Upper lobe of left lung (tissue), 6 donors: ENCODE data around the gene THAP9. TPM values are rescaled to one million over a fixed set of nuclear protein-coding genes. Genes with fewer than 3 reads are reported as not detected.
A peak's percentile ranks its signal among the peaks of the same experiment; 100 is the strongest.

Experiments
- ATAC-seq, 2 donors: fragments of 200-7000 bp; cut with Tn5 transposase; one replicate each; pipeline ENCODE4 v1.9.1; 2022; ENCODE audit warnings: mild to moderate bottlenecking in 2 of 2, moderate library complexity in 2 of 2; ENCODE audit not compliant: low FRiP score in 2 of 2
- DNase-seq, 2 donors: peaks; one replicate each; pipeline ENCODE4 v3.0.0-alpha.2; 2019 to 2020
- H3K27ac ChIP-seq, 4 donors: fragments of 200-600 bp; sonication (generic); one replicate each; pipeline ENCODE4 v1.5.1; 2016 to 2019
- H3K27me3 ChIP-seq, 4 donors: fragments of 200-600 bp; sonication (generic); one replicate each; pipeline ENCODE4 v1.5.1; 2017 to 2019
- H3K36me3 ChIP-seq, 4 donors: fragments of 200-600 bp; sonication (generic); one replicate each; pipeline ENCODE4 v1.5.1; 2016 to 2019
- H3K4me1 ChIP-seq, 4 donors: fragments of 200-600 bp; sonication (generic); one replicate each; pipeline ENCODE4 v1.5.1; 2018 to 2019
- H3K4me3 ChIP-seq, 4 donors: fragments of 200-600 bp; sonication (generic); one replicate each; pipeline ENCODE4 v1.5.1; 2017 to 2019; ENCODE audit warnings: mild to moderate bottlenecking in 2 of 4, moderate library complexity in 1 of 4
- H3K9me3 ChIP-seq, 4 donors: fragments of 200-600 bp; sonication (generic); one replicate each; pipeline ENCODE4 v1.5.1; 2018 to 2019
- EP300 ChIP-seq, 4 donors: sonication (generic); formaldehyde crosslinking; IDR thresholded peaks; one replicate each; pipeline ENCODE4 v1.5.1; 2017; ENCODE audit warnings: antibody characterized with exemption in 4 of 4, control low read depth in 2 of 4
- POLR2A ChIP-seq, 4 donors: fragments of 450-650 bp; IDR thresholded peaks; one replicate each; pipeline ENCODE4 v1.5.1; 2016 to 2017; ENCODE audit warnings: antibody characterized with exemption in 4 of 4, mild to moderate bottlenecking in 2 of 4
- POLR2AphosphoS5 ChIP-seq, 2 donors: sonication (generic); formaldehyde crosslinking; IDR thresholded peaks; one replicate each; pipeline ENCODE4 v1.5.1; 2017; ENCODE audit warnings: antibody characterized with exemption in 2 of 2
- WGBS, 2 donors: methylation state at CpG; one replicate each; pipeline ENCODE4 v1.1.5; 2017 to 2018; 5-methylcytosine and 5-hydroxymethylcytosine counted together
- total RNA-seq, 6 donors: library from RNA; depleted of rRNA in 4 of 6; stranded (reverse); fragments of >200 nt in 4 of 6; gene quantifications; one replicate each; pipeline versions ENCODE4 v1.1.0 to v1.2.1, GENCODE V29; 2016 to 2021
- TF ChIP-seq, protein P1 (sequence below), 6 experiments: fragments of 450-650 bp in 4 of 6; fragments of 200-600 bp in 2 of 6; sonication (generic) in 2 of 6; IDR thresholded peaks; one replicate each; pipeline ENCODE4 v1.5.1; 2016 to 2019; ENCODE audit warnings: antibody characterized with exemption in 6 of 6
- donor health status: DM: no; HTN: no; CAD: no; lungs with moderate emphysema.
- donor health status: DM: no; HTN: yes; CAD: no; lungs with severe emphysema.

THAP9 gene
- total RNA-seq, 6 donors from 2014 or later, result 2.0 to 4.5 (median 3.1) TPM

- no peaks in the 10 kb centered on the region for H3K27me3 ChIP-seq
- H3K9me3 ChIP-seq, result no peaks in the 10 kb centered on the region
- H3K27ac ChIP-seq, result peak overlapping the region; percentile 96 to 99 (median 98)
- peaks cover 0 to 20% (median 5%) of the 10 kb centered on the region in 4 donors for H3K36me3 ChIP-seq
- peak in 1 of 2 donors; percentile 0 for ATAC-seq
- H3K4me1 ChIP-seq, result peaks cover 22 to 28% (median 26%) of the 10 kb centered on the region in 4 donors
- TF ChIP-seq, protein P1, sequence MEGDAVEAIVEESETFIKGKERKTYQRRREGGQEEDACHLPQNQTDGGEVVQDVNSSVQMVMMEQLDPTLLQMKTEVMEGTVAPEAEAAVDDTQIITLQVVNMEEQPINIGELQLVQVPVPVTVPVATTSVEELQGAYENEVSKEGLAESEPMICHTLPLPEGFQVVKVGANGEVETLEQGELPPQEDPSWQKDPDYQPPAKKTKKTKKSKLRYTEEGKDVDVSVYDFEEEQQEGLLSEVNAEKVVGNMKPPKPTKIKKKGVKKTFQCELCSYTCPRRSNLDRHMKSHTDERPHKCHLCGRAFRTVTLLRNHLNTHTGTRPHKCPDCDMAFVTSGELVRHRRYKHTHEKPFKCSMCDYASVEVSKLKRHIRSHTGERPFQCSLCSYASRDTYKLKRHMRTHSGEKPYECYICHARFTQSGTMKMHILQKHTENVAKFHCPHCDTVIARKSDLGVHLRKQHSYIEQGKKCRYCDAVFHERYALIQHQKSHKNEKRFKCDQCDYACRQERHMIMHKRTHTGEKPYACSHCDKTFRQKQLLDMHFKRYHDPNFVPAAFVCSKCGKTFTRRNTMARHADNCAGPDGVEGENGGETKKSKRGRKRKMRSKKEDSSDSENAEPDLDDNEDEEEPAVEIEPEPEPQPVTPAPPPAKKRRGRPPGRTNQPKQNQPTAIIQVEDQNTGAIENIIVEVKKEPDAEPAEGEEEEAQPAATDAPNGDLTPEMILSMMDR (IDR thresholded peaks at IDR 0.05), result no peak
- no peak for TF ChIP-seq EP300 (IDR thresholded peaks at IDR 0.05)
- no peak for TF ChIP-seq POLR2A (IDR thresholded peaks at IDR 0.05)
- no peak for TF ChIP-seq POLR2AphosphoS5 (IDR thresholded peaks at IDR 0.05)
- H3K4me3 ChIP-seq, result peak overlapping the region; percentile 54 to 83 (median 67)
- DNase-seq, result no peak
- WGBS, 2 donors, result 0% methylated on average over 14 of the region's 14 CpGs
Measured at GRCh38 chr4:82900066-82900410, 497 bp upstream of the THAP9 start.

GRCh38 chr4:82901183-82901718 is 716 bp downstream of the THAP9 start:
- ATAC-seq (no peak), DNase-seq (no peak)
- TF ChIP-seq POLR2A (IDR thresholded peaks at IDR 0.05), result no peak
- TF ChIP-seq, protein P1 (IDR thresholded peaks at IDR 0.05), result no peak
- TF ChIP-seq EP300 (IDR thresholded peaks at IDR 0.05), result no peak
- TF ChIP-seq POLR2AphosphoS5 (IDR thresholded peaks at IDR 0.05), result no peak

DNA sequence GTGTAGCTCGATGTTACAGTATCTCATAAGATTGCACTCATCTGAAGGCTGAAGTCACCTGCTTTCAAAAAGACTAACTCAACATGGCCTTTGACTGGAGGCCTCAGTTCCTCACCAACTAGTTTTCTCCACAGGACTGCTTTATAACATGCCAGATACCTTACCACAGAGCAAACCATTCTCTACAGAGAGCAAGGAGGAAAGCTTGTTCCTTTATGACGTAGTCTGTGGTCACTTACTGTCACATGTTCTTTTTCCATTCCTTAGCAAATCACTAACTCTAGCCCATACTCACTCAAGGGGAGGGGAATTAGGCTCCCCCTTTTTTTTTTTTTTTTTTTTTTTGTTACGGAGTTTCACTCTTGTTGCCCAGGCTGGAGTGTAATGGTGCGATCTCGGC is 3.2 kb downstream of the THAP9 start:
- ATAC-seq, result no peak
- WGBS, 2 donors, result 90 to 93% methylated on average over 5 of the region's 5 CpGs
- no peak for DNase-seq

More at GRCh38 chr4:82901183-82901718, 716 bp downstream of the THAP9 start:
- Histone ChIP-seq H3K27ac (peak overlapping the region; percentile 96 to 99 (median 98)), H3K36me3 (peaks cover 0 to 7% (median under 1%) of the 10 kb centered on the region in 4 donors), H3K27me3 (no peaks in the 10 kb centered on the region), H3K4me1 (peaks cover 22 to 28% (median 26%) of the 10 kb centered on the region in 4 donors), H3K4me3 (peak overlapping the region; percentile 40 to 83 (median 67)), H3K9me3 (no peaks in the 10 kb centered on the region)
- 1 to 2% methylated on average over 8 of the region's 8 CpGs for WGBS, 2 donors

GRCh38 chr4:82905205-82905604 is 4.7 kb downstream of the THAP9 start:
- no peak for ATAC-seq

More for the DNA sequence above, 3.2 kb downstream of the THAP9 start:
- peaks cover 0 to 6% (median 0%) of the 10 kb centered on the region in 4 donors for H3K36me3 ChIP-seq
- no peak overlapping the region for H3K4me3 ChIP-seq
- H3K27me3 ChIP-seq, result no peaks in the 10 kb centered on the region
- no peak overlapping the region for H3K27ac ChIP-seq
- no peak for TF ChIP-seq POLR2A (IDR thresholded peaks at IDR 0.05)
- TF ChIP-seq POLR2AphosphoS5 (IDR thresholded peaks at IDR 0.05), result no peak
- TF ChIP-seq EP300 (IDR thresholded peaks at IDR 0.05), result no peak
- TF ChIP-seq, protein P1 (IDR thresholded peaks at IDR 0.05), result no peak
- peaks cover 3 to 13% (median 8%) of the 10 kb centered on the region in 4 donors for H3K4me1 ChIP-seq
- no peaks in the 10 kb centered on the region for H3K9me3 ChIP-seq

More at GRCh38 chr4:82905205-82905604, 4.7 kb downstream of the THAP9 start:
- no peaks in the 10 kb centered on the region for H3K27me3 ChIP-seq
- TF ChIP-seq EP300 (IDR thresholded peaks at IDR 0.05) (no peak), POLR2A (IDR thresholded peaks at IDR 0.05) (no peak), POLR2AphosphoS5 (IDR thresholded peaks at IDR 0.05) (no peak)
- TF ChIP-seq, protein P1 (IDR thresholded peaks at IDR 0.05), result no peak
- peaks cover 0 to 6% (median 0%) of the 10 kb centered on the region in 4 donors for H3K36me3 ChIP-seq
- peaks cover 0 to 3% (median 1%) of the 10 kb centered on the region in 4 donors for H3K4me1 ChIP-seq
- DNase-seq, result no peak
- no peak overlapping the region for H3K27ac ChIP-seq
- no peaks in the 10 kb centered on the region for H3K9me3 ChIP-seq
- H3K4me3 ChIP-seq, result no peak overlapping the region
- WGBS, 2 donors, result 66 to 83% methylated on average over 2 of the region's 2 CpGs
